Right hindlimb (tissue), 1 donor: Measurements from ENCODE around the gene PHF10.
"Not testable (repeated sequence)": the region's sequence is repeated elsewhere in the genome, so short reads cannot be mapped to it uniquely, and the experiment has no call there.

ENCODE experiments used
- DNase-seq: peaks from one replicate; pipeline ENCODE4 v3.0.0-alpha.2; 2018

PHF10 gene

GRCh38 chr6:169722362-169723199 is 1.7 kb downstream of the PHF10 start:
- peak; percentile 54 for DNase-seq

GRCh38 chr6:169720207-169720855 is 4.0 kb downstream of the PHF10 start:
- DNase-seq = no peak

DNA sequence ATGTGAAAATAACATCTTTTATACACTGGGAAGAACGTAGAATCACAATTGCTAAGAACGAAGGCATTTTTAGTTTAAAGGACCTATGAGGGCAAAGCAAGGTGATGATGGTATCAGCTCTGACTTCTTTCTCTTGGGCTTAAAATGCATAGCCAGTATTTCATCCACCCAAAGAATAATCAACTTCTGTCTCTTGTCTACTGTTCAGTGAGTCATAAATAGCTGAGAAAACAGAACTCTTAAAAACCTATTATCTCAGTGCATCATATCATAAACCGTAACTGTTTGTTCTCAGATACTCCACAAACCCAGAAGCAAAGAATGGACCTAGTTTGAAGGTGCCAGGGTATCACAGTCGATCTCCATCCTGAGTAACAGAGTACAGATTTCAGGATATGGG is 5.2 kb downstream of the PHF10 start:
- DNase-seq = no peak

DNA sequence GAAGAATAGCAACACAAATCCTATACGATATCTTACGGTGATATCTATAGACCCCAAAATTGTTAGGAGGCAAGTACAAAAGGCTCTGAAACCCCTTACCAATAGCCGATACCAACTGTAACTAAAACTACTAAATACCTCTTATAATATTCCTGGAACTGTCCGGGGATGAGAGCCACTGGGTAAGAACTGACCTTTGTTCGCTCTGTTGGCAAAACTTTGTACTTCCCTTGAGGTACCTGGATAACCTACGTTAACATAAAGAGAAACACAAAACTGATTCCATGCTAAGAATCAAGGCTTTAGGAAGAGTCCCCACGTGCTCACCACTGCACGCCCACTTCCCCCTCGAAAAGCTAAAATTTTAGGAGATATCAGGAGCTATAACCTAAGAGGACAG is 9.7 kb downstream of the PHF10 start:
- DNase-seq = no peak

- no peak for DNase-seq
Observed at GRCh38 chr6:169714178-169714577, 10.1 kb downstream of the PHF10 start.

- no peak for DNase-seq
Observed at GRCh38 chr6:169710009-169710408, 14.3 kb downstream of the PHF10 start.

DNA sequence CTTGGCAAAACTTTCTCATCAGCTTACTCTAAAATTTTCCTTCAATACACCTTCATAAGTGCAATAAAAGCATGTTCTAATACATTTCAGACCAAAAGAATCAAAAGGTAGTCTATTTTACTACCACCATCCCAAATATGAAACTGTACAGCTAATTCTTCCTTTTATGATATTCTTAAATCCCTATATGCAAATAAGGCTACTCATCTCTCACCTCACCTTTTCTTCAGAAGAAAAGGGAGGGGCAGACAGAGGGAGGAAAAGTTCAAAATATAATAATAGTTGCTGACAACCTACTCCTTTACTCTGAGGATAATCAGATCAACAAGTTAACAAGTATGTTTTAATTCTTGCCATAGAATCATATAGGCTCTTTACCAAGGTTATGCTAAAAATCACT is 15.0 kb downstream of the PHF10 start:
- no peak for DNase-seq

DNA sequence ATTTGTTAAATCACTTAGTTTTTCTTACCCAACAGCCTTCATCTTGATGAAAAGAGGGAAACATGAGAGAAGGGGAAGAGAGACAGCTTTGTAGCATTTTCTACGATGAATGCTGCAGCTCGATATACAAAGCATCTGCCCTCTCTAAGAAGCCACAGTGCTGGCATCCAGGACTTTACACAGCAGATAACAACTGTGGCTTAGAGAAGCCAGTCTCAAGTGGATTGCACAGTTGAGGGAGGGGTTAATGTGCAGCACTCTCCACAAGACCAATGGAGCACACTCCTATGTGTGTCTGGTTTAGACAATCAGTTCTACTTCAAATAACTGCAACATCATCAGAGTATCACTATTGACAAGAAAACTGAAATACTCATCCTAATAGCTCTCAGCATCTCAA is 16.5 kb downstream of the PHF10 start:
- no peak for DNase-seq

- DNase-seq = no peak
Observed at GRCh38 chr6:169702840-169703246, 21.5 kb downstream of the PHF10 start.

GRCh38 chr6:169701954-169702839 is 22.1 kb downstream of the PHF10 start, which contains the start of the genes C6orf120 and WDR27:
Gene C6orf120 (plus strand): TSS chr6:169702126. CDS start chr6:169702460, 334 bp downstream.
Gene WDR27 (minus strand): TSS chr6:169702029. CDS start chr6:169689005, 13,024 bp downstream.
- DNase-seq = peak; percentile 97

- no peak for DNase-seq
Observed at GRCh38 chr6:169701311-169701953, 22.9 kb downstream of the PHF10 start.

DNA sequence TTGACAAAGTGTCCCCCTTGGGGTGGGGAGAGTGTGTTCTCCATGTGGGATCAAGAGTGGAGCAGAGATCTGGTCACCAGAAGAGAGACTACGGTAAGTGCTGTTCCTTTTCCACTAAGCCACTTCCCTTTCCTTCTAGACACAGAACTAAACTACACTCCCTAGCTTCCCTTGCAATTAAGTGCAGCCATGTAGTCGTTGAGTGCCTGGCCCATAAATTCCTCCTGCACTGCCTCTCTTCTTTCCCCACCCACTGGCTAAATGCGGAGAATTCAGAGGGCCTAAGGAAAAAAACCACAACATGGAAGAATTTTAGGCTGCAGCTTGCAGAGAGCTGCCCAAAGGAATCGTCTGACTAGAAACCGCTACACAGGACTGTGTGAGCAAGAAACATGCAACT is 24.0 kb downstream of the PHF10 start:
- peak; percentile 25 for DNase-seq

DNA sequence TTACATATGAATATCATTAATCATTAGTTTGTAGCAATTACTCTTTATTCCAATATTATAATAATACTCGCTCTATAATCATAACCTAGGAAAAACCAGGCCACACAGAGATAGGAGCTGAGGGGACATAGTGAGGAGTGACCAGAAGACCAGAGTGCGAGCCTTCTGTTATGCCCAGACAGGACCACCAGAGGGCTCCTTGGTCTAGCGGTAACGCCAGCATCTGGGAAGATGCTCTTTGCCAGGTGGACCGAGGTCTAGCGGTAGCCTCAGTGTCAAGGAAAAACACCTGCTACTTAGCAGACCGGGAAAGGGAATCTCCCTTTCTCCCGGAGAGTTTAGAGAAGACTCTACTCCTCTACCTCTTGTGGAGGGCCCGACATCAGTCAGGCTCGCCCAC is 27.2 kb downstream of the PHF10 start:
- not testable (repeated sequence) for DNase-seq

DNA sequence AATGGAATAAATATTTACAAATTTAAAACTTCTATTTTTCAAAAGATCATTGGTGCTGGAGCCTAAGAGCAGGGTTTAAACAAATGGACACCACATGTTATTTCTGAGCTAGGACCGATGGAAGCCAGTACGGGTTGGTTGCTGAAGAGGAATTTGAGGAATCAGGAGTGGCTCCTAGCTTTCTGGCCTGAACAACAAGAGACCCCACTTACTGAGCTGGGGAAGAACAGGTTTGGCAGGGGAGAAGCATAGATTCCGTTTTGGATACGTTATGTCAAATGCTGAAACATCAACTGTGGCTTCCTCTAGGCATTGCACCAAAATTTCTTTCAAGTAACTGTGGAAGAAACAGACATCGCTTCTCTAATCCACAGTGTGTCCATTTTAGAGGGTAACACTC is 29.2 kb downstream of the PHF10 start:
- DNase-seq = no peak

DNA sequence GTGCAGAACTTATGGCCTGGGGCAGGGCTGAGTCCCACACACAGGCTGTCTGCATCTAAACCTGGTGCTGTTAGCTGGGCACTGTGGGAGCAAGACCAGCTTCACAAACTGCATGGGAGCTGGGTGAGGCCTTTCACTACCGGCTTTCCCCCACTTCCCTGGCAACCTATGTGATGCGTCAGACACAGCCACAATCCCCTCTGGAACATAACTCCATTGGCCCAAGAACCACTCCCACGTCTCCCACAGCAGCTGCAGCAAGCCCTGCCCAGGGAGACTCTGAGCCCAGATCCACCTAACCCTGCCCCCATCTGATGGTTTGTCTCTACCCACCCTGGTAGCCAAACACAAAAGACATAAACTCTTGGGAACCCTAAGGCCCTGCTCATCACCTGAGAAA is 31.8 kb downstream of the PHF10 start:
- DNase-seq = no peak

GRCh38 chr6:169691260-169691659 is 33.0 kb downstream of the PHF10 start:
- no peak for DNase-seq

DNA sequence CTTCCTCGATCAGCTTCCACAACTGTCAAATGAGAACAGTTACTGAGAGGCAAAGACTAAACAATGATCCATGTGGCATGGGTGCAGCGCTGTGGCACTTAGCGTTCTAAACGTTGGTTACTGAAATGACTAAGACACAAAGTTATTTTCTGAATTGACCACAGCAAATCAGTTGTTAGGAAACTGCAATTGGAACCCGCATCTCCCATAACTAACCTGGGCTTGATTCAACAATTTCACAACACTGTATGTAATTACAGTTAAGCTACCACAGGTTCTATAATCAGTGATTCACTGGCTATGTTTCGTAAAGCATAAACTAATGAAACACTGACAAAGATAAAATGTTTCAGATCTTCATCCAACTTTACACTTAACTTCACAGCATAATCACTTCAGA is 35.0 kb downstream of the PHF10 start:
- no peak for DNase-seq

DNA sequence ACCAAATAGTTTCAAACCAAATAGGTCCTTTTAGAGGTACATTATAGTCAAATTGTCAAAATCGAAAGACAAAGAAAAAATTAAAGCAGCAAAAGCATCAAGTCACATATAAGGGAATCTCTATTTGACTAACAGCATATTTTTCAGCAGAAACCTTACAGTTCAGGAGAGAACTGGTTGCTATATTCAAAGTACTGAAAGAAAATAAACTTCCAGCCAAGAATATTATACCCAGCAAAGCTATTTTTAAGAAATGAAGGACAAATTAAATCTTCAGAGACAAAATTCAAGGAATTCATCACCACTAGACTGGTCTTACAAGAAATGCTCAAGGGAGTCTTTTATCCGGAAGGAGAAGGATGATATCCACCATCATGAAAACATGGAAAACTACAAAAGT is 38.4 kb downstream of the PHF10 start:
- no peak for DNase-seq

DNA sequence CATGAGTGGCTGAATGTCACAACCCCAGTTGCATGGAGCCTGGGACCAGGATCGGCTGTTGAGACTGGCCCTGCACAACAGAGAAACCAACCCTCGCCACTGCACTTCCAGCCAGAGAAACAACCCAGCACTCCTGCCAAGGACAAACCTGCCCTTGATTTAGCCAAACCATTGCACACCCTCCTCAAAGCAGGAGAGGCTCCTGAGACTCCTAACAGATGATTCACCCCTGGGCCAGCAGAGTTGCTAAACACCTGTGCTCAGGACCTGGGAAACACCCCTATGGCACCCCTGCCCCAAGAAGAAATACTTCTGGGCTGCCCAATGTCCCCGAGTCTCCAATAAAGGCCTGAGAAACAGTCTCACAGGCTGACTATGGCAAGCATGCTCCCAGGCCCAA is 40.2 kb downstream of the PHF10 start:
- DNase-seq = no peak

DNA sequence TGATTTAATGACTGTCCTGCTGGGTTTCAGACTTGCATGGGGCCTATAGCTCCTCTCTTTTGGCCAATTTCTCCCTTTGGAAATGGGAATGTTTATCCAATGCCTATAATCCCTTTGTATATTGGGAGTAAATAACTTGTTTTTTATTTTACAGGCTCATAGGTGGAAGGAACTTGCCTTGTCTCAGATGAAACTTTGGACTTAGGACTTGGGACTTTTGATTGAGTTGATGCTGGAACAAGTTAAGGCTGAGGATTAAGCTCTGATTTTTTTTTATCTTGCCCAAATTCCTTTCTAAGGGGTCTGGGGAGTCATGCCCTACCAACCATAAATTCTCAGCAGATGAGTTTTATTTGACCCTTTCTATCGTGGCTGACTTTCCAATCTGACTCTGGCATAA is 46.0 kb downstream of the PHF10 start:
- DNase-seq = no peak

DNA sequence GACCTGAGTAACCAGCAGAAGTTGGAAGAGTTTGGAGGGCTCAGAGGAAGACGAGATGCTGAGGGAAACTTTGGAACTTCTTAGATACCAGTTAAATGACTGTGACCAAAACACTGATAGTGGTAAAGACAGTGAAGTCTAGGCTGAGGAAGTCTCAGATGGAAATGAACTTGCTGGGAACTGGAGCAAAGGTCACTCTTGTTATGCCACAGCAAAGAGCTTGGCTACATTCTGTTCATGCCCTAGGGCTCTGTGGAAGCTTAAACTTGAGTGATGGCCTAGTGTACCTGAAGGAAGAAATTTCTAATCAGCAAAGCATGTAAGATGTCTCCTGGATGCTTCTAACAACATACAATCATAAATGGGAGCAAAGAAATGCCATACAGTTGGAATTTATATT is 47.2 kb downstream of the PHF10 start:
- no peak for DNase-seq

DNA sequence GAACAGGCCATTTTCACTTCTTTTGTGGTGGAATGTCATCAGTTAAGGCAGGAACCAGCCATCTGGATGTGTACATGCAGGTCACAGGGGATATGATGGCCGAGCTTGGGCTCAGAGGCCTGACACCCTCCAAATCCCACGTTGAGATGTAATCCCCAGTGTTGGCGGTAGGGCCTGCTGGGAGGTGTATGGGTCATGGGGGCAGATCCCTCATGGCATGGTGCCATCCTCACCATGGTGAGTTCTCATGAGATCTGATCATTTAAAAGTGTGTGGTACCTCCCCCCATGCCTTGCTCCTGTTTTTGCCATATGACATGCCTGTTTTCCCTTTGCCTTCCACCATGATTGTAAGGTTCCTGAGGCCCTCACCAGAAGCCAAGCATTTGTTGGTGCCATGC is 49.3 kb downstream of the PHF10 start:
- DNase-seq = no peak

GRCh38 chr6:169671563-169671962 is 52.7 kb downstream of the PHF10 start:
- DNase-seq = no peak
